ENCODE data around the gene PLEKHG3.

Gene PLEKHG3

GRCh38 chr14:64790478-64790877 lies 86.3 kb downstream of the PLEKHG3 start:
- no peak for DNase-seq

GRCh38 chr14:64792231-64792630 lies 88.0 kb downstream of the PLEKHG3 start:
- DNase-seq, result no peak

- DNase-seq, result no peak
These were observed 88.8 kb downstream of the PLEKHG3 start for GRCh38 chr14:64792871-64793560.

- DNase-seq, result no peak
These were observed 91.0 kb downstream of the PLEKHG3 start for GRCh38 chr14:64795211-64795610.

- no peak for DNase-seq
These were observed 91.7 kb downstream of the PLEKHG3 start for GRCh38 chr14:64795921-64796320.

GRCh38 chr14:64796369-64796768 lies 92.1 kb downstream of the PLEKHG3 start:
- DNase-seq, result no peak

GRCh38 chr14:64799555-64799954 lies 95.3 kb downstream of the PLEKHG3 start:
- DNase-seq, result no peak
